K562 (cell line): ENCODE results near the gene PDZD2. TPM values are rescaled to one million over a fixed set of nuclear protein-coding genes. Genes with fewer than 3 reads are reported as not detected.
A peak's percentile ranks its signal among the peaks of the same experiment; 100 is the strongest.

Experiments
- ATAC-seq: fragments of 200-7000 bp; cut with Tn5 transposase; 3 replicates; pipeline ENCODE4 v1.9.1; 2020; ENCODE audit warnings: moderate library complexity
- BruUV-seq: library from RNA; stranded (reverse); fragments of 400-500 nt; replicated peaks from 2 replicates; lab custom pipeline; 2021; lab: Mats Ljungman, UMichigan
- CTCF ChIA-PET: fragments of 300-600 bp; formaldehyde crosslinking; extraction: SDS; loops from one replicate; lab custom pipeline; 2021; ENCODE audit warnings: low intra/inter-chr PET ratio; lab: Yijun Ruan, JAX
- POLR2A ChIA-PET: fragments of 300-600, 350-650 bp; sonication (Branson Sonifier 250); formaldehyde crosslinking; extraction: SDS; loops from one replicate; lab custom pipeline; 2021; ENCODE audit warnings: antibody characterized with exemption, inconsistent platforms; lab: Yijun Ruan, JAX
- DNase-seq, 4 experiments: peaks; one replicate each; pipeline versions ENCODE4 v3.0.0 to v3.0.0-alpha.2; 2011 to 2018; ENCODE audit warnings: low spot score in 3 of 4, mixed read lengths in 3 of 4; ENCODE audit errors: extremely low read depth in 1 of 4
- FAIRE-seq: peaks from 2 replicates; lab custom pipeline; 2011; peaks lifted over from hg19 to GRCh38; lab: Jason Lieb, UNC
- H2AFZ ChIP-seq: 2 replicates; pipeline ENCODE4 v1.6.0; 2011; ENCODE audit warnings: low read depth, low read length, control low read depth, inconsistent platforms
- H3K27ac ChIP-seq: fragments of 200-600 bp; 3 replicates; pipeline ENCODE4 v1.8.0; 2011; ENCODE audit warnings: low read depth, mild to moderate bottlenecking, control low read depth, inconsistent platforms, low read length, moderate library complexity, mixed read lengths; ENCODE audit errors: extremely low read depth
- H3K27me3 ChIP-seq, 2 experiments: fragments of 300-600 bp in 1 of 2; 2 replicates in 1 of 2; 3 replicates in 1 of 2; pipeline versions ENCODE4 v1.6.0 to v1.8.0; 2011; ENCODE audit warnings: inconsistent platforms in 2 of 2, low read length in 2 of 2, mild to moderate bottlenecking in 1 of 2, mixed read lengths in 1 of 2, moderate library complexity in 1 of 2; ENCODE audit not compliant: control insufficient read depth in 2 of 2, insufficient read depth in 2 of 2
- H3K36me3 ChIP-seq: fragments of 300-600 bp; 3 replicates; pipeline ENCODE4 v1.8.0; 2011; ENCODE audit warnings: mild to moderate bottlenecking, low read length, inconsistent platforms; ENCODE audit not compliant: control insufficient read depth, insufficient read depth
- H3K4me1 ChIP-seq, 2 experiments: fragments of 200-600 bp in 1 of 2; replicated peaks in 1 of 2; 2 replicates in 1 of 2; 3 replicates in 1 of 2; pipeline versions ENCODE4 v1.5.1 to v1.8.0; 2011; ENCODE audit warnings: inconsistent platforms in 2 of 2, low read length in 2 of 2, mild to moderate bottlenecking in 1 of 2, mixed read lengths in 1 of 2, moderate library complexity in 1 of 2; ENCODE audit not compliant: control insufficient read depth in 2 of 2, insufficient read depth in 2 of 2
- H3K4me2 ChIP-seq: 2 replicates; pipeline ENCODE4 v1.6.1; 2011; ENCODE audit warnings: low read length, control low read depth, inconsistent platforms, mixed read lengths; ENCODE audit not compliant: insufficient read depth
- H3K4me3 ChIP-seq: fragments of 200-600 bp; sonication (generic), shearing (Covaris generic); 2 replicates; pipeline ENCODE4 v1.5.1; 2016; ENCODE audit warnings: control low read depth, inconsistent platforms
- H3K79me2 ChIP-seq: fragments of 200-600 bp; 3 replicates; pipeline ENCODE4 v1.8.0; 2011; ENCODE audit warnings: low read length, inconsistent platforms; ENCODE audit not compliant: control insufficient read depth, insufficient read depth
- H3K9ac ChIP-seq, 2 experiments: 2 replicates each; pipeline versions ENCODE4 v1.6.0 to v1.6.1; 2011; ENCODE audit warnings: low read depth in 2 of 2, low read length in 2 of 2, control low read depth in 1 of 2, inconsistent platforms in 1 of 2, mild to moderate bottlenecking in 1 of 2, mixed read lengths in 1 of 2; ENCODE audit not compliant: insufficient read depth in 1 of 2
- H3K9me1 ChIP-seq: one replicate; pipeline ENCODE4 v1.6.0; 2011; ENCODE audit warnings: inconsistent platforms, mild to moderate bottlenecking, low read length, moderate library complexity; ENCODE audit not compliant: control insufficient read depth, insufficient read depth
- H3K9me3 ChIP-seq: replicated peaks from 2 replicates; pipeline ENCODE4 v1.5.1; 2011; ENCODE audit warnings: low read depth, low read length, inconsistent platforms; ENCODE audit not compliant: control insufficient read depth, insufficient read depth
- H4K20me1 ChIP-seq: replicated peaks from 2 replicates; pipeline ENCODE4 v1.6.1; 2011; ENCODE audit warnings: low read length, inconsistent platforms, mixed read lengths; ENCODE audit not compliant: control insufficient read depth, insufficient read depth
- CLOCK ChIP-seq: fragments of 250-450 bp; sonication (Bioruptor Pico); IDR thresholded peaks from 2 replicates; pipeline ENCODE4 v1.4.0; 2020; ENCODE audit warnings: mild to moderate bottlenecking, moderate library complexity, borderline replicate concordance
- KDM5B ChIP-seq: fragments of 200-600 bp; sonication (generic); IDR thresholded peaks from 2 replicates; pipeline ENCODE4 v1.6.1; 2012; ENCODE audit warnings: low read depth, mild to moderate bottlenecking, moderate library complexity, low read length, control low read depth, inconsistent platforms; ENCODE audit not compliant: insufficient replicate concordance
- MAX ChIP-seq: sonication (generic); formaldehyde crosslinking; IDR thresholded peaks from 2 replicates; pipeline ENCODE4 v1.9.0; 2022; ENCODE audit warnings: mild to moderate bottlenecking, missing genetic modification reagents
- REST ChIP-seq, 2 experiments: fragments of 450-650 bp; formaldehyde crosslinking in 1 of 2; IDR thresholded peaks; 2 replicates each; pipeline versions ENCODE4 v1.4.0 to v1.6.1; 2014 to 2020; ENCODE audit warnings: mild to moderate bottlenecking in 2 of 2, borderline replicate concordance in 1 of 2, low read depth in 1 of 2
- STAT5B ChIP-seq: fragments of 250-450 bp; sonication (Bioruptor Pico); IDR thresholded peaks from 2 replicates; pipeline ENCODE4 v1.8.0; 2021; ENCODE audit warnings: mild to moderate bottlenecking, inconsistent platforms
- YBX1 ChIP-seq: fragments of 450-650 bp; IDR thresholded peaks from 2 replicates; pipeline ENCODE4 v1.7.1; 2016; ENCODE audit warnings: mild to moderate bottlenecking
- WGBS: fragments of 100-300 bp; shearing (Covaris generic); methylation state at CpG from one replicate; pipeline ENCODE4 v1.1.6; 2016; ENCODE audit warnings: low coverage, mixed read lengths; ENCODE audit not compliant: insufficient coverage; ENCODE audit errors: missing lambda C conversion rate; 5-methylcytosine and 5-hydroxymethylcytosine counted together
- in situ Hi-C: fragments of 300-500 bp; cut with MboI; formaldehyde crosslinking; loops from 4 replicates; pipeline ENCODE4 v1.15.0; 2018; ENCODE audit warnings: inconsistent platforms, mixed read lengths
- intact Hi-C: fragments of 100-400 bp; cut with micrococcal nuclease; formaldehyde crosslinking; loops from 2 replicates; pipeline ENCODE4 v1.14.2; 2022
- polyA plus RNA-seq, 8 experiments: library from polyadenylated mRNA; depleted of rRNA in 4 of 8; stranded (reverse) in 5 of 8; unstranded in 3 of 8; fragments of >200 nt; fragmentation: Nextera tagmentation in 2 of 8; fragmentation: Illumina TruSeq in 1 of 8; extraction: Ambion mirVana in 2 of 8; extraction: Trizol in 1 of 8; gene quantifications; 2 replicates each; pipeline versions ENCODE4 v1.2.1 to v1.2.3, GENCODE V29; 2011 to 2014; ENCODE audit warnings: inconsistent platforms in 1 of 8, missing spikeins in 1 of 8
- total RNA-seq, 7 experiments: library from RNA; depleted of rRNA in 6 of 7; stranded (reverse); fragments of >200 nt in 6 of 7; fragmentation: Illumina TruSeq in 2 of 7; extraction: Trizol in 2 of 7; gene quantifications; 2 replicates each; pipeline versions ENCODE4 v1.2.1 to v1.2.3, GENCODE V29; 2011 to 2021; ENCODE audit warnings: low replicate concordance in 1 of 7

PDZD2 gene
- total and polyA plus RNA-seq, 9 of the 15 experiments (the other 6 are each of a cell fraction or from before 2014, with no cell fraction given) = 0.02 to 0.08 (median 0.04) TPM; not detected in 6

- intact Hi-C loops (loop anchor here (1.0 to 10.0 kb wide), 5 partner anchors 164 to 522 kb away; no protein-coding TSS in a partner anchor), in situ Hi-C loops (loop anchor here (5.0 to 10.0 kb wide), 2 partner anchors 256 to 508 kb away; no protein-coding TSS in a partner anchor)
- no peaks in the 10 kb centered on the region for H4K20me1 ChIP-seq
- 22% methylated on average over 20 of the region's 20 CpGs for WGBS
- no peaks in the 10 kb centered on the region for H3K79me2 ChIP-seq
- peak overlapping the region; percentile 76 for H2AFZ ChIP-seq
- peak; percentile 95 for ATAC-seq
- FAIRE-seq = peak; percentile 91
- ChIA-PET CTCF (interaction anchor here (0.5 to 2.0 kb wide), 6 partner anchors 30 to 511 kb away, joined by 3 to 19 read pairs (median 4); no protein-coding TSS in a partner anchor), POLR2A (interaction anchor here (0.6 to 1.1 kb wide), 4 partner anchors 9 to 232 kb away, joined by 3 to 4 read pairs (median 3); no protein-coding TSS in a partner anchor)
- H3K9me1 ChIP-seq = no peaks in the 10 kb centered on the region
- no peaks in the 10 kb centered on the region for H3K9me3 ChIP-seq
- peaks cover 0 to 12% of the 10 kb centered on the region in 2 experiments; a peak in 2 of 5 replicates for H3K4me1 ChIP-seq
- H3K27me3 ChIP-seq = peaks cover 12 to 26% of the 10 kb centered on the region in 2 experiments; a peak in 4 of 5 replicates
- BruUV-seq = no TSS peak
- H3K36me3 ChIP-seq = no peaks in the 10 kb centered on the region
- peak overlapping the region in 1 of 2 experiments; percentile 62; a peak in 2 of 4 replicates for H3K9ac ChIP-seq
- H3K27ac ChIP-seq = no peak overlapping the region
- DNase-seq = peak; percentile 80 to 89 (median 82)
- peak overlapping the region; percentile 54 for H3K4me2 ChIP-seq
- no peak overlapping the region for H3K4me3 ChIP-seq
- TF ChIP-seq CLOCK (no peak), KDM5B (no peak), YBX1 (no peak), STAT5B (CRISPR knock-in tag) (no peak), MAX (CRISPR knock-in tag) (peak; percentile 35; the same call in 1 of the 2 replicates), REST (IDR thresholded peaks at IDR 0.05; ENCODE audit: borderline replicate concordance) (peak; percentile 65; the same call in 1 of the 2 replicates), REST (CRISPR knock-in tag; IDR thresholded peaks at IDR 0.05; ENCODE audit: low read depth) (no peak)
Observed at GRCh38 chr5:32092938-32093812, 454.2 kb downstream of the PDZD2 start.
